HEK293 (cell line): ENCODE data around the gene BLVRA.

ENCODE experiments used
- FEZF1 ChIP-seq: fragments of 450-650 bp; formaldehyde crosslinking; IDR thresholded peaks from 2 replicates; pipeline ENCODE4 v1.5.1; 2016; ENCODE audit warnings: missing biosample characterization, missing genetic modification characterization
- GLI2 ChIP-seq: fragments of 450-650 bp; formaldehyde crosslinking; IDR thresholded peaks from 2 replicates; pipeline ENCODE4; 2017; ENCODE audit warnings: missing biosample characterization, missing genetic modification characterization, low read depth, borderline replicate concordance
- GLI4 ChIP-seq: fragments of 450-650 bp; formaldehyde crosslinking; IDR thresholded peaks from 2 replicates; pipeline ENCODE4 v1.5.1; 2016; ENCODE audit warnings: missing biosample characterization, missing genetic modification characterization
- GLIS1 ChIP-seq: fragments of 450-650 bp; formaldehyde crosslinking; IDR thresholded peaks from 2 replicates; pipeline ENCODE4 v1.5.1; 2016; ENCODE audit warnings: missing biosample characterization, missing genetic modification characterization
- IKZF3 ChIP-seq: fragments of 450-650 bp; IDR thresholded peaks from 2 replicates; pipeline ENCODE4 v1.5.0; 2018; ENCODE audit warnings: missing biosample characterization, mild to moderate bottlenecking, missing genetic modification characterization, moderate library complexity
- KLF1 ChIP-seq: fragments of 450-650 bp; formaldehyde crosslinking; IDR thresholded peaks from 2 replicates; pipeline ENCODE4 v1.5.1; 2016; ENCODE audit warnings: missing biosample characterization, missing genetic modification characterization
- KLF16 ChIP-seq: fragments of 450-650 bp; formaldehyde crosslinking; IDR thresholded peaks from 2 replicates; pipeline ENCODE4 v1.5.1; 2017; ENCODE audit warnings: missing biosample characterization, missing genetic modification characterization
- KLF17 ChIP-seq: fragments of 450-650 bp; formaldehyde crosslinking; IDR thresholded peaks from 2 replicates; pipeline ENCODE4 v1.5.1; 2016; ENCODE audit warnings: missing biosample characterization, missing genetic modification characterization
- MEIS1 ChIP-seq: sonication (generic); formaldehyde crosslinking; IDR thresholded peaks from 2 replicates; pipeline ENCODE4 v1.8.1; 2022; ENCODE audit warnings: missing genetic modification reagents, mild to moderate bottlenecking, borderline replicate concordance
- RBAK ChIP-seq: fragments of 450-650 bp; formaldehyde crosslinking; IDR thresholded peaks from 2 replicates; pipeline ENCODE4 v1.5.1; 2016; ENCODE audit warnings: missing biosample characterization, missing genetic modification characterization
- REPIN1 ChIP-seq: fragments of 450-650 bp; formaldehyde crosslinking; IDR thresholded peaks from 2 replicates; pipeline ENCODE4 v1.5.1; 2017; ENCODE audit warnings: missing biosample characterization, missing genetic modification characterization, low read depth
- SCRT1 ChIP-seq: fragments of 450-650 bp; formaldehyde crosslinking; IDR thresholded peaks from 2 replicates; pipeline ENCODE4 v1.5.1; 2016; ENCODE audit warnings: missing biosample characterization, missing genetic modification characterization, borderline replicate concordance
- SP2 ChIP-seq: fragments of 450-650 bp; formaldehyde crosslinking; IDR thresholded peaks from 2 replicates; pipeline ENCODE4 v1.5.1; 2016; ENCODE audit warnings: missing biosample characterization, missing genetic modification characterization
- SP7 ChIP-seq: fragments of 450-650 bp; formaldehyde crosslinking; IDR thresholded peaks from 2 replicates; pipeline ENCODE4 v1.5.1; 2016; ENCODE audit warnings: missing biosample characterization, missing genetic modification characterization
- TRIM28 ChIP-seq: IDR thresholded peaks from 2 replicates; pipeline ENCODE4 v1.6.1; 2011; ENCODE audit warnings: low read length, control low read depth, borderline replicate concordance
- ZBTB10 ChIP-seq: fragments of 450-650 bp; formaldehyde crosslinking; IDR thresholded peaks from 2 replicates; pipeline ENCODE4 v1.5.1; 2016; ENCODE audit warnings: missing biosample characterization, missing genetic modification characterization
- ZBTB20 ChIP-seq: fragments of 450-650 bp; formaldehyde crosslinking; IDR thresholded peaks from 2 replicates; pipeline ENCODE4 v1.5.1; 2016; ENCODE audit warnings: missing biosample characterization, missing genetic modification characterization
- ZBTB26 ChIP-seq: fragments of 450-650 bp; formaldehyde crosslinking; optimal IDR thresholded peaks from 2 replicates; pipeline ENCODE3; 2016; ENCODE audit warnings: missing biosample characterization, mild to moderate bottlenecking, missing genetic modification characterization
- ZFP41 ChIP-seq: fragments of 450-650 bp; formaldehyde crosslinking; IDR thresholded peaks from 2 replicates; pipeline ENCODE4 v1.5.1; 2016; ENCODE audit warnings: missing biosample characterization, missing genetic modification characterization, borderline replicate concordance
- ZFP69B ChIP-seq: fragments of 450-650 bp; formaldehyde crosslinking; IDR thresholded peaks from 2 replicates; pipeline ENCODE4 v1.5.1; 2016; ENCODE audit warnings: missing biosample characterization, missing genetic modification characterization
- ZNF121 ChIP-seq: fragments of 450-650 bp; formaldehyde crosslinking; IDR thresholded peaks from 2 replicates; pipeline ENCODE4 v1.5.1; 2016; ENCODE audit warnings: missing biosample characterization, missing genetic modification characterization
- ZNF140 ChIP-seq: fragments of 450-650 bp; formaldehyde crosslinking; IDR thresholded peaks from 2 replicates; pipeline ENCODE4 v1.5.1; 2016; ENCODE audit warnings: missing biosample characterization, missing genetic modification characterization
- ZNF274 ChIP-seq, 2 experiments: fragments of 200-500 bp in 1 of 2; fragments of 450-650 bp in 1 of 2; sonication (Bioruptor generic) in 1 of 2; formaldehyde crosslinking in 1 of 2; IDR thresholded peaks; 2 replicates each; pipeline versions ENCODE4 v1.5.1 to v1.6.1; 2014 to 2016; ENCODE audit warnings: borderline replicate concordance in 1 of 2, inconsistent platforms in 1 of 2, low read length in 1 of 2, missing biosample characterization in 1 of 2, missing genetic modification characterization in 1 of 2
- ZNF302 ChIP-seq: fragments of 450-650 bp; formaldehyde crosslinking; IDR thresholded peaks from 2 replicates; pipeline ENCODE4 v1.5.1; 2016; ENCODE audit warnings: missing biosample characterization, missing genetic modification characterization, low read depth
- ZNF341 ChIP-seq: fragments of 450-650 bp; formaldehyde crosslinking; IDR thresholded peaks from 2 replicates; pipeline ENCODE4; 2016; ENCODE audit warnings: low read depth, missing biosample characterization, missing genetic modification characterization
- ZNF350 ChIP-seq: fragments of 450-650 bp; formaldehyde crosslinking; IDR thresholded peaks from 2 replicates; pipeline ENCODE4 v1.5.0; 2017; ENCODE audit warnings: missing biosample characterization, mild to moderate bottlenecking, missing genetic modification characterization
- ZNF416 ChIP-seq: fragments of 450-650 bp; formaldehyde crosslinking; IDR thresholded peaks from 2 replicates; pipeline ENCODE4 v1.5.1; 2016; ENCODE audit warnings: missing biosample characterization, missing genetic modification characterization
- ZNF423 ChIP-seq: fragments of 450-650 bp; formaldehyde crosslinking; IDR thresholded peaks from 2 replicates; pipeline ENCODE4 v1.5.1; 2016; ENCODE audit warnings: missing biosample characterization, missing genetic modification characterization
- ZNF433 ChIP-seq: fragments of 450-650 bp; formaldehyde crosslinking; IDR thresholded peaks from 2 replicates; pipeline ENCODE4 v1.5.1; 2016; ENCODE audit warnings: missing biosample characterization, missing genetic modification characterization, low read depth
- ZNF560 ChIP-seq: fragments of 450-650 bp; formaldehyde crosslinking; IDR thresholded peaks from 2 replicates; pipeline ENCODE4 v1.5.1; 2017; ENCODE audit warnings: missing biosample characterization, missing genetic modification characterization, borderline replicate concordance
- ZNF561 ChIP-seq: fragments of 450-650 bp; IDR thresholded peaks from 2 replicates; pipeline ENCODE4 v1.5.1; 2018; ENCODE audit warnings: missing biosample characterization, missing genetic modification characterization, borderline replicate concordance
- ZNF677 ChIP-seq: fragments of 450-650 bp; IDR thresholded peaks from 2 replicates; pipeline ENCODE4 v1.5.0; 2018; ENCODE audit warnings: missing biosample characterization, mild to moderate bottlenecking, missing genetic modification characterization, moderate library complexity
- ZNF692 ChIP-seq: fragments of 450-650 bp; formaldehyde crosslinking; IDR thresholded peaks from 2 replicates; pipeline ENCODE4 v1.5.1; 2016; ENCODE audit warnings: missing biosample characterization, missing genetic modification characterization
- ZSCAN30 ChIP-seq: fragments of 450-650 bp; IDR thresholded peaks from 2 replicates; pipeline ENCODE4 v1.5.1; 2018; ENCODE audit warnings: missing biosample characterization, mild to moderate bottlenecking, missing genetic modification characterization, moderate library complexity

Gene BLVRA

GRCh38 chr7:43758029-43758821, at the start of gene BLVRA (continued):
- TF ChIP-seq SP7 (tag by site-specific recombination) (no peak), ZFP41 (no peak), ZBTB26 (tag by site-specific recombination) (peak; percentile 81), ZNF302 (tag by site-specific recombination) (no peak), ZNF561 (tag by site-specific recombination) (peak; percentile 44; the same call in 1 of the 2 replicates), GLI4 (peak; percentile 22; the same call in 1 of the 2 replicates), ZNF121 (tag by site-specific recombination) (peak; percentile 89), ZBTB10 (tag by site-specific recombination) (peak; percentile 58; the same call in 1 of the 2 replicates), ZNF350 (no peak), ZNF140 (no peak), REPIN1 (tag by site-specific recombination) (no peak), ZNF692 (peak; percentile 27; the same call in 1 of the 2 replicates), KLF16 (peak; percentile 64; the same call in 1 of the 2 replicates), TRIM28 (no peak), ZSCAN30 (tag by site-specific recombination) (no peak), ZNF423 (tag by site-specific recombination) (0 out of 2 replicates have a peak, but pooled peaks have one; percentile 34), RBAK (tag by site-specific recombination) (no peak), ZFP69B (tag by site-specific recombination) (no peak), SCRT1 (no peak), SP2 (tag by site-specific recombination) (peak; percentile 74), ZNF677 (tag by site-specific recombination) (no peak), MEIS1 (CRISPR knock-in tag) (no peak), ZNF433 (tag by site-specific recombination) (no peak), KLF1 (peak; percentile 67), KLF17 (tag by site-specific recombination) (peak; percentile 39; the same call in 1 of the 2 replicates), ZNF560 (tag by site-specific recombination) (peak; percentile 61; the same call in 1 of the 2 replicates), ZNF416 (tag by site-specific recombination) (no peak), GLIS1 (peak; percentile 61), IKZF3 (no peak), FEZF1 (tag by site-specific recombination) (no peak), ZBTB20 (tag by site-specific recombination) (peak; percentile 63), ZNF274 (IDR thresholded peaks at IDR 0.05; ENCODE audit: low read length) (no peak), ZNF274 (tag by site-specific recombination; IDR thresholded peaks at IDR 0.05; ENCODE audit: borderline replicate concordance) (no peak), ZNF341 (no peak), GLI2 (tag by site-specific recombination) (no peak)
